Endothelial cell (in vitro differentiated cells): Measurements from ENCODE around the gene OSBPL8. TPM values are rescaled to one million over a fixed set of nuclear protein-coding genes. Genes with fewer than 3 reads are reported as not detected.

Experiments
- DNase-seq: peaks from one replicate; pipeline ENCODE4 v3.0.0; 2021; ENCODE audit warnings: low spot score
- H3K27ac Mint-ChIP-seq: one replicate; pipeline ENCODE4 v1.8.0; 2021; ENCODE audit warnings: mixed read lengths, inconsistent platforms; ENCODE audit not compliant: unreplicated experiment
- H3K27me3 Mint-ChIP-seq: one replicate; pipeline ENCODE4 v1.8.0; 2021; ENCODE audit warnings: mild to moderate bottlenecking, moderate library complexity, mixed read lengths, inconsistent platforms; ENCODE audit not compliant: unreplicated experiment
- H3K36me3 Mint-ChIP-seq: one replicate; pipeline ENCODE4 v1.8.0; 2021; ENCODE audit warnings: mild to moderate bottlenecking, low read depth, mixed read lengths, inconsistent platforms; ENCODE audit not compliant: unreplicated experiment
- H3K4me1 Mint-ChIP-seq: one replicate; pipeline ENCODE4 v1.8.0; 2021; ENCODE audit warnings: mild to moderate bottlenecking, mixed read lengths, inconsistent platforms; ENCODE audit not compliant: unreplicated experiment
- H3K4me3 Mint-ChIP-seq: one replicate; pipeline ENCODE4 v1.8.0; 2021; ENCODE audit warnings: mild to moderate bottlenecking, mixed read lengths, inconsistent platforms; ENCODE audit not compliant: unreplicated experiment
- H3K9me3 Mint-ChIP-seq: one replicate; pipeline ENCODE4 v1.8.0; 2021; ENCODE audit warnings: mixed read lengths, inconsistent platforms; ENCODE audit not compliant: unreplicated experiment
- CTCF ChIP-seq: fragments of 200-600 bp; sonication (generic); IDR thresholded peaks from one replicate; pipeline ENCODE4 v1.5.0; 2021; ENCODE audit warnings: antibody characterized with exemption; ENCODE audit not compliant: unreplicated experiment
- total RNA-seq: library from RNA; stranded (reverse); fragmentation: NEBNext Ultra II Directional; extraction: Animal tissue kit (Norgen Biotek cat#: 25700); gene quantifications from one replicate; pipeline ENCODE4 v1.2.1, GENCODE V29; 2021; ENCODE audit not compliant: unreplicated experiment

The OSBPL8 gene
- total RNA-seq, 1 donor from 2014 or later: 82.3 TPM

GRCh38 chr12:76588881-76589565, 29.5 kb upstream of the OSBPL8 start:
- Mint-ChIP-seq H3K27me3 (no peaks in the 10 kb centered on the region), H3K9me3 (no peaks in the 10 kb centered on the region), H3K27ac (no peak overlapping the region), H3K4me1 (no peaks in the 10 kb centered on the region), H3K36me3 (no peaks in the 10 kb centered on the region), H3K4me3 (no peak overlapping the region)
- TF ChIP-seq CTCF: no peak
- no peak for DNase-seq

- Mint-ChIP-seq H3K36me3 (no peaks in the 10 kb centered on the region), H3K27ac (no peak overlapping the region), H3K9me3 (no peaks in the 10 kb centered on the region), H3K4me3 (no peak overlapping the region), H3K4me1 (no peaks in the 10 kb centered on the region), H3K27me3 (no peaks in the 10 kb centered on the region)
- no peak for TF ChIP-seq CTCF
- no peak for DNase-seq
These were observed 28.0 kb upstream of the OSBPL8 start for GRCh38 chr12:76587428-76588178.

- DNase-seq: peak; percentile 16
- no peak overlapping the region for H3K4me3 Mint-ChIP-seq
- no peaks in the 10 kb centered on the region for H3K4me1 Mint-ChIP-seq
- peak; percentile 81 for TF ChIP-seq CTCF
- H3K27ac Mint-ChIP-seq: no peak overlapping the region
- H3K9me3 Mint-ChIP-seq: no peaks in the 10 kb centered on the region
- H3K36me3 Mint-ChIP-seq: no peaks in the 10 kb centered on the region
- H3K27me3 Mint-ChIP-seq: no peaks in the 10 kb centered on the region
These were observed 27.3 kb upstream of the OSBPL8 start for GRCh38 chr12:76586764-76587395.

- no peak overlapping the region for H3K27ac Mint-ChIP-seq
- TF ChIP-seq CTCF: no peak
- no peak for DNase-seq
- H3K4me3 Mint-ChIP-seq: no peak overlapping the region
- no peaks in the 10 kb centered on the region for H3K4me1 Mint-ChIP-seq
- H3K9me3 Mint-ChIP-seq: no peaks in the 10 kb centered on the region
- no peaks in the 10 kb centered on the region for H3K27me3 Mint-ChIP-seq
- H3K36me3 Mint-ChIP-seq: no peaks in the 10 kb centered on the region
These were observed 23.7 kb upstream of the OSBPL8 start for GRCh38 chr12:76583301-76583700.
